Small intestine (tissue), 7 donors: ENCODE data around the gene LRFN2. TPM values are rescaled to one million over a fixed set of nuclear protein-coding genes. Genes with fewer than 3 reads are reported as not detected.

Experiments
- DNase-seq, 2 donors: peaks; one replicate each; pipeline versions ENCODE4 v3.0.0 to v3.0.0-alpha.2; 2013
- FAIRE-seq: peaks from 2 replicates; lab custom pipeline; 2012; peaks lifted over from hg19 to GRCh38; lab: Jason Lieb, UNC
- H3K27ac ChIP-seq, 3 donors: one replicate each; pipeline ENCODE4 v1.5.1; 2013; ENCODE audit warnings: low read length in 2 of 3, mild to moderate bottlenecking in 2 of 3, control low read depth in 1 of 3, inconsistent platforms in 1 of 3, low read depth in 1 of 3, moderate library complexity in 1 of 3
- H3K27me3 ChIP-seq, 3 donors: one replicate each; pipeline ENCODE4 v1.6.1; 2013; ENCODE audit warnings: low read length in 3 of 3, inconsistent platforms in 1 of 3; ENCODE audit not compliant: control insufficient read depth in 3 of 3, insufficient read depth in 3 of 3
- H3K36me3 ChIP-seq, 3 donors: one replicate each; pipeline ENCODE4 v1.6.1; 2013; ENCODE audit warnings: low read length in 3 of 3, inconsistent platforms in 1 of 3, low read depth in 1 of 3, mild to moderate bottlenecking in 1 of 3, moderate library complexity in 1 of 3; ENCODE audit not compliant: control insufficient read depth in 3 of 3, insufficient read depth in 2 of 3
- H3K4me1 ChIP-seq, 3 donors: one replicate each; pipeline ENCODE4 v1.6.1; 2013; ENCODE audit warnings: low read length in 2 of 3, inconsistent platforms in 1 of 3, low read depth in 1 of 3, mild to moderate bottlenecking in 1 of 3, moderate library complexity in 1 of 3; ENCODE audit not compliant: control insufficient read depth in 3 of 3, insufficient read depth in 2 of 3
- H3K4me3 ChIP-seq, 3 donors: one replicate each; pipeline ENCODE4 v1.5.1; 2013; ENCODE audit warnings: low read length in 3 of 3, control low read depth in 1 of 3, inconsistent platforms in 1 of 3, low read depth in 1 of 3, mild to moderate bottlenecking in 1 of 3, moderate library complexity in 1 of 3
- H3K9me3 ChIP-seq, 2 donors: one replicate each; pipeline ENCODE4 v1.6.1; 2013; ENCODE audit warnings: low read depth in 1 of 2, low read length in 1 of 2; ENCODE audit not compliant: control insufficient read depth in 2 of 2, insufficient read depth in 1 of 2
- WGBS, 3 donors: extraction: QIAGEN DNeasy Blood & Tissue Kit; methylation state at CpG; one replicate each; pipeline ENCODE4 v1.1.7; 2013; 5-methylcytosine and 5-hydroxymethylcytosine counted together
- polyA plus RNA-seq, 4 donors: library from polyadenylated mRNA; stranded (reverse) in 3 of 4; unstranded in 1 of 4; fragments of 200-250 nt in 3 of 4; fragments of 120-200 nt in 1 of 4; gene quantifications; one replicate each; pipeline versions ENCODE4 v1.2.1 to v1.2.3, GENCODE V29; 2013
- donor health status: healthy with polysubstance abuse.
- donor health status: control.
- donor health status: control.
- donor health status: Bipolar disorder and iron deficiency.
- donor health status: healthy.

LRFN2 gene
- polyA plus RNA-seq, 4 donors: 0.22 to 0.40 TPM; not detected in 2

- H3K27me3 ChIP-seq: peaks cover 0 to 3% (median 0%) of the 10 kb centered on the region in 3 donors
- FAIRE-seq (no peak), DNase-seq (no peak)
- no peaks in the 10 kb centered on the region for H3K9me3 ChIP-seq
- no peak overlapping the region for H3K4me3 ChIP-seq
- H3K27ac ChIP-seq: no peak overlapping the region
- WGBS, 3 donors: 76 to 84% (median 79%) methylated on average over 4 of the region's 4 CpGs
- H3K4me1 ChIP-seq: no peaks in the 10 kb centered on the region
- no peaks in the 10 kb centered on the region for H3K36me3 ChIP-seq
These were observed 35.1 kb downstream of the LRFN2 start for GRCh38 chr6:40551966-40552505.

- no peak overlapping the region for H3K4me3 ChIP-seq
- H3K27me3 ChIP-seq: peaks cover 0 to 3% (median 0%) of the 10 kb centered on the region in 3 donors
- H3K4me1 ChIP-seq: no peaks in the 10 kb centered on the region
- H3K9me3 ChIP-seq: no peaks in the 10 kb centered on the region
- FAIRE-seq (no peak), DNase-seq (peak; percentile 60 to 65)
- H3K27ac ChIP-seq: no peak overlapping the region
- WGBS, 3 donors: 73 to 82% (median 76%) methylated on average over 12 of the region's 12 CpGs
- H3K36me3 ChIP-seq: no peaks in the 10 kb centered on the region
These were observed 36.7 kb downstream of the LRFN2 start for GRCh38 chr6:40550202-40551101.

- Histone ChIP-seq H3K27me3 (peaks cover 0 to 3% (median 0%) of the 10 kb centered on the region in 3 donors), H3K4me1 (no peaks in the 10 kb centered on the region), H3K27ac (no peak overlapping the region), H3K36me3 (no peaks in the 10 kb centered on the region), H3K9me3 (no peaks in the 10 kb centered on the region), H3K4me3 (no peak overlapping the region)
- FAIRE-seq (no peak), DNase-seq (no peak)
- 63 to 78% (median 69%) methylated on average over 6 of the region's 6 CpGs for WGBS, 3 donors
These were observed 41.2 kb downstream of the LRFN2 start for GRCh38 chr6:40545954-40546353.

DNA sequence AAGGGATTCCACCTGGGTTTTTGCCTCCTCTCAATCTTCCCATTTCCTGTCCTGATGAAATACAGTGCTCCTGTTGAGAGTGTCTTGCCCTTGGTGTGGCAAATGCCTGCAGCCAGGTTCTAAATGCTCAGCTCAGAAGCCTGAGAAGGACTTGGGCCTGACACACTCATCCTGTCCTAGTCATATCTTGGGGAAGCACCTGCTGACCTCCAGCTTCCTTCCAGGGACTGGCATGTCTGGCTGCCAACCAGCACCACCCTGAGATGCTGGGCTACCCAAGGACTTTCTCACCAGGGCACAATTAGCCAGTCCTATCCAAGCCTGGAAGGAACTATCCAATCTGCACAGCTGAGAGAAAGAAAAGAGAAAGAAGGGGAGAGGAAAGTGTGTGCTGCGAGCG, 43.4 kb downstream of the LRFN2 start:
- no peak for FAIRE-seq
- Histone ChIP-seq H3K4me3 (no peak overlapping the region), H3K27me3 (peaks cover 0 to 3% (median 0%) of the 10 kb centered on the region in 3 donors), H3K36me3 (no peaks in the 10 kb centered on the region), H3K9me3 (no peaks in the 10 kb centered on the region), H3K27ac (no peak overlapping the region), H3K4me1 (no peaks in the 10 kb centered on the region)
- 77 to 97% (median 77%) methylated on average over 2 of the region's 2 CpGs for WGBS, 3 donors
- DNase-seq: no peak

GRCh38 chr6:40543146-40543545, 44.0 kb downstream of the LRFN2 start:
- H3K4me1 ChIP-seq: no peaks in the 10 kb centered on the region
- no peak overlapping the region for H3K27ac ChIP-seq
- no peaks in the 10 kb centered on the region for H3K36me3 ChIP-seq
- FAIRE-seq: no peak
- H3K4me3 ChIP-seq: no peak overlapping the region
- DNase-seq: no peak
- 69 to 88% (median 85%) methylated on average over 5 of the region's 5 CpGs for WGBS, 3 donors
- H3K9me3 ChIP-seq: no peaks in the 10 kb centered on the region
- H3K27me3 ChIP-seq: peaks cover 0 to 3% (median 0%) of the 10 kb centered on the region in 3 donors

DNA sequence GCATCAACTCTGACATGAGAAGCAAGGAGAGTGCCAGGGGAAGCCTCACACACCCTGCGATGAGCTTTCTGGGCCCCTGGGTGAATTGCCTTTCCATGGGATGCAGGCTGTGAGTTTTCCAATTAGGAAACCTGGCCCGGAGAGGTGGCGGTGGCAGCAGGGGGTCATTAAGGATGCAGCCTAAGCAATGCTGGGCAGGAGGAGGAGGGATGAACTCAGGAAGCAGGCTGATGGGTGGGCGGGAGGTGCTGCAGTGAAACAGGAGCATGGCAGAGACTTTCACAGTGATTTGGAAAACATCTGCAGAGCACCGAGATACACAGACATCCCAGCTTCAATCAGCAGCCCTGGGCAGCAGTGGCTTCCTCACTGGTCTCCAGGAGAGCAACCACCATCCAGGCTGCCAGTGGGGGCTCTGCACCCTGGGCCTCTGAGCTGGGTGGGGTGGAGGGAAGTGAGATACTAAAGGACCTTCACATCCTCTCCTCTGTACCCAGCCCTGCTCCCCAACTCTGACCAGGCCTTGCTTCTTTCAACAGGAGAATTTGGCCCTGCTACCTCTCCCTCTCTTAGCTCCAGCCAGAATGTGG, 44.9 kb downstream of the LRFN2 start:
- Histone ChIP-seq H3K27ac (no peak overlapping the region), H3K4me3 (no peak overlapping the region), H3K9me3 (no peaks in the 10 kb centered on the region), H3K27me3 (no peaks in the 10 kb centered on the region), H3K36me3 (no peaks in the 10 kb centered on the region), H3K4me1 (no peaks in the 10 kb centered on the region)
- no peak for FAIRE-seq
- 77 to 81% (median 78%) methylated on average over 5 of the region's 5 CpGs for WGBS, 3 donors
- DNase-seq: no peak

- H3K9me3 ChIP-seq: no peaks in the 10 kb centered on the region
- no peak for DNase-seq
- H3K4me1 ChIP-seq: no peaks in the 10 kb centered on the region
- H3K27ac ChIP-seq: no peak overlapping the region
- no peaks in the 10 kb centered on the region for H3K36me3 ChIP-seq
- WGBS, 3 donors: 54 to 67% (median 57%) methylated on average over 9 of the region's 9 CpGs
- no peak for FAIRE-seq
- H3K4me3 ChIP-seq: no peak overlapping the region
- H3K27me3 ChIP-seq: no peaks in the 10 kb centered on the region
These were observed 45.5 kb downstream of the LRFN2 start for GRCh38 chr6:40541556-40542174.

DNA sequence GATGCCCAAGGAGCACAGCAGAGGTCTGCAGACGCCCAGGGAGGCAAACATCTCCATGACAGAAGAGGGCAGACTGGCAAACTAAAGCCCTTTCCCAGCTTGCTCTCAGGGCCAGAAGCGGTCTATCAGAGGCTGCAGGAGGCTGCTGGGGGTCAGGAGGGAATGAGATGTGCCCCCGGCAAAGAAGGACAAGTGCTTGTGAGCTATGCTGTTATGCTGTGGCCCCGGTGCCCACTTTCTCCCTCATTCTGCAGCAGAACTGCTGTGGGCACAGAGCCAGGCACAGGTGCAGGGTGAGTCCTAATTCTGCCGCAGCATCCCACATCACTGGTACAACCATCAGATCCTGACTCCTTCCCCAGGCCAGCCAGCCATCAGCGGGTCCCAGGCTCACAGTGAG, 46.4 kb downstream of the LRFN2 start:
- no peaks in the 10 kb centered on the region for H3K4me1 ChIP-seq
- H3K4me3 ChIP-seq: no peak overlapping the region
- H3K27ac ChIP-seq: no peak overlapping the region
- no peaks in the 10 kb centered on the region for H3K36me3 ChIP-seq
- 76 to 85% (median 80%) methylated on average over 6 of the region's 6 CpGs for WGBS, 3 donors
- H3K27me3 ChIP-seq: no peaks in the 10 kb centered on the region
- no peaks in the 10 kb centered on the region for H3K9me3 ChIP-seq
- DNase-seq: no peak
- no peak for FAIRE-seq
